T-cell (primary cell): ENCODE data around the gene HS6ST3. TPM values are rescaled to one million over a fixed set of nuclear protein-coding genes. Genes with fewer than 3 reads are reported as not detected.

Experiments
- ATAC-seq, 4 experiments: fragments of 200-7000 bp in 3 of 4; fragments of 150-1000 bp in 1 of 4; cut with Tn5 transposase; replicated peaks in 1 of 4; 1 replicate in 3 of 4; 2 replicates in 1 of 4; pipeline ENCODE4 v1.10.0; 2021; ENCODE audit warnings: moderate library complexity in 3 of 4, mild to moderate bottlenecking in 2 of 4, moderate number of reproducible peaks in 1 of 4
- CTCF ChIA-PET, 2 donors: fragments of 300-600 bp; sonication (Branson Sonifier 250); formaldehyde crosslinking; loops; one replicate each; lab custom pipeline; 2022; ENCODE audit warnings: antibody characterized with exemption in 2 of 2; lab: Charles Lee
- POLR2A ChIA-PET, 2 donors: fragments of 300-600 bp; sonication (Branson Sonifier 250); formaldehyde crosslinking; loops; one replicate each; lab custom pipeline; 2022; ENCODE audit warnings: antibody characterized with exemption in 2 of 2; lab: Charles Lee
- DNase-seq, 35 experiments: peaks; one replicate each; pipeline versions ENCODE4 v3.0.0 to v3.0.0-alpha.2; 2013 to 2023
- H3K27ac ChIP-seq: one replicate; pipeline ENCODE4 v1.5.1; 2013; ENCODE audit warnings: low read length
- H3K27me3 ChIP-seq, 2 experiments: replicated peaks in 1 of 2; 1 replicate in 1 of 2; 2 replicates in 1 of 2; pipeline versions ENCODE4 v1.6.1 to v1.7.0; 2013; ENCODE audit warnings: low read length in 1 of 2, mixed read lengths in 1 of 2; ENCODE audit not compliant: control insufficient read depth in 2 of 2, insufficient read depth in 2 of 2; ENCODE audit errors: extremely low read depth in 1 of 2
- H3K36me3 ChIP-seq, 2 donors: 1 replicate in 1 of 2; 2 replicates in 1 of 2; pipeline versions ENCODE4 v1.6.1 to v1.7.0; 2013; ENCODE audit warnings: low read length in 1 of 2; ENCODE audit not compliant: control insufficient read depth in 2 of 2, insufficient read depth in 1 of 2; ENCODE audit errors: extremely low read depth in 1 of 2
- H3K4me1 ChIP-seq, 2 experiments: 1 replicate in 1 of 2; 2 replicates in 1 of 2; pipeline versions ENCODE4 v1.6.1 to v1.7.0; 2013; ENCODE audit warnings: low read length in 2 of 2, mixed read lengths in 1 of 2; ENCODE audit not compliant: insufficient read depth in 2 of 2, control insufficient read depth in 1 of 2; ENCODE audit errors: extremely low read depth in 1 of 2
- H3K4me3 ChIP-seq, 2 donors: 1 replicate in 1 of 2; 2 replicates in 1 of 2; pipeline versions ENCODE4 v1.5.1 to v1.7.0; 2013; ENCODE audit warnings: mild to moderate bottlenecking in 2 of 2, low read length in 1 of 2, moderate library complexity in 1 of 2; ENCODE audit not compliant: control insufficient read depth in 1 of 2; ENCODE audit errors: extremely low read depth in 1 of 2
- H3K9me3 ChIP-seq: 2 replicates; pipeline ENCODE4 v1.7.0; 2013
- H3K27ac Mint-ChIP-seq, 2 donors: one replicate each; pipeline ENCODE4 v1.8.0; 2020 to 2021; ENCODE audit warnings: mild to moderate bottlenecking in 2 of 2, mixed read lengths in 2 of 2
- H3K27me3 Mint-ChIP-seq, 2 donors: one replicate each; pipeline ENCODE4 v1.8.0; 2021 to 2022; ENCODE audit warnings: mixed read lengths in 2 of 2
- H3K36me3 Mint-ChIP-seq: one replicate; pipeline ENCODE4 v1.8.0; 2021; ENCODE audit warnings: mixed read lengths
- H3K4me1 Mint-ChIP-seq, 3 donors: one replicate each; pipeline ENCODE4 v1.8.0; 2020 to 2022; ENCODE audit warnings: mixed read lengths in 3 of 3, mild to moderate bottlenecking in 1 of 3
- H3K4me3 Mint-ChIP-seq, 3 donors: one replicate each; pipeline ENCODE4 v1.8.0; 2020 to 2022; ENCODE audit warnings: mild to moderate bottlenecking in 3 of 3, mixed read lengths in 3 of 3, moderate library complexity in 3 of 3
- H3K9me3 Mint-ChIP-seq, 3 donors: one replicate each; pipeline ENCODE4 v1.8.0; 2020 to 2022; ENCODE audit warnings: mixed read lengths in 3 of 3
- WGBS: methylation state at CpG from one replicate; pipeline ENCODE4 v1.1.5; 2013; ENCODE audit warnings: missing lambda C conversion rate; ENCODE audit not compliant: insufficient coverage; 5-methylcytosine and 5-hydroxymethylcytosine counted together
- total RNA-seq, 35 experiments: library from RNA in 6 of 35; stranded (reverse) in 6 of 35; fragments of 120-200 nt in 1 of 35; gene quantifications; one replicate each; pipeline versions ENCODE4 v1.2.1 to v1.2.4 and lab custom pipeline; 2013 to 2026

The HS6ST3 gene
- total RNA-seq, 5 donors from 2014 or later (not counting 1 experiment from before 2014, with no cell fraction given), result not detected

DNA sequence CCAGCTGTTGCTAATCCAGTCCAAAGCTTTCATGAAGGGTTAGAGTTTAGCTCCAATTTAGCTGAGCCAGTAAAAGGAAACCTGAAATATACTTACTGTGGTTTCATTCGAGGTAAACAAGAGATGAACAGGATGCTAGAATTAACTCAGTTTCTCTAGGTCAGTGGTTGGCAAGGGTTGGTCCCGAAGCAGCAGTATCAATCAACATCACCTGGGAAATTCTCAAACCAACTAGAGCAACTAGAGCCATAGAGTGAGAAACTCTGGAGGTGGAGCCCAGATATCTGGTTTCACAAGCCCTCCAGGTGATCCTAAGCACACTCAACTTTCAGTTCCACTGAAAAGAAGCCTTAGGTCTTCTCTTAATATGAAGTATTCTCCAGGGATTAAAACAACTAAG lies 527.6 kb downstream of the HS6ST3 start:
- no peaks in the 10 kb centered on the region for H3K36me3 ChIP-seq
- no peaks in the 10 kb centered on the region for H3K36me3 Mint-ChIP-seq
- no peak overlapping the region for H3K27ac Mint-ChIP-seq
- CTCF ChIA-PET, result no interaction called here
- no peaks in the 10 kb centered on the region for H3K27me3 ChIP-seq
- no peak overlapping the region for H3K4me3 ChIP-seq
- peaks cover 4 to 14% (median 13%) of the 10 kb centered on the region in 3 donors for H3K9me3 Mint-ChIP-seq
- no peak for DNase-seq
- no peaks in the 10 kb centered on the region for H3K4me1 Mint-ChIP-seq
- no peak for ATAC-seq
- POLR2A ChIA-PET, result no interaction called here
- no peaks in the 10 kb centered on the region for H3K27me3 Mint-ChIP-seq
- no peak overlapping the region for H3K4me3 Mint-ChIP-seq
- no peaks in the 10 kb centered on the region for H3K4me1 ChIP-seq
- no peak overlapping the region for H3K27ac ChIP-seq
- H3K9me3 ChIP-seq, result no peaks in the 10 kb centered on the region
- 20% methylated on average over 1 of the region's 2 CpGs for WGBS

DNA sequence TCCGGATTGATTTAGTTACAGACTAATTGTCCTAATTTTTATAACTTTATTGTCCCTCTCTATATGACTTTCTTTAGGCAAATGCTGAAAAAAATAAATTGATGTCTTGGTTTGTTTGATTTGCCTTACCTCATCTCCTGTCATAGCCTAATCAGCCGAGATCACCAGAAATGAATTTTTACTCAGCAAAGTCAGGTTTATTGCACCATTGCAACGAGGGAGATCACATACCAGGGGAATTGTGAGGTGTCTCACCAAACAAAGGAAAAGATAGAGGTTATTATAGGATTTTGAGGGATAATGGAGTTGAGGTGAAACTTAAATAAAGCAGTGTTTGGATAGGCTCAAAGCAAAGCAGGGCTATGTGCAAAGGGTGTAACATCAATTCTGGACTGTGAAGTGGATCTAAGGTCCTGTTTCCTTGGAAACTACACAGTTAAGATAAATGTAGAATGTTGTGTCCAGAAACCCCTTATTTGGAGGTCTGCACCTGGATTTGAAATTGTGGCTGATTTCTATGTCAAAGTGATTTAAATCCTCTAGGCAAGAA lies 531.8 kb downstream of the HS6ST3 start:
- no peaks in the 10 kb centered on the region for H3K36me3 ChIP-seq
- ATAC-seq (no peak), DNase-seq (no peak)
- no peaks in the 10 kb centered on the region for H3K36me3 Mint-ChIP-seq
- H3K9me3 Mint-ChIP-seq, result peaks cover 4 to 9% (median 8%) of the 10 kb centered on the region in 3 donors
- no peak overlapping the region for H3K4me3 Mint-ChIP-seq
- POLR2A ChIA-PET, result no interaction called here
- H3K4me1 ChIP-seq, result no peaks in the 10 kb centered on the region
- CTCF ChIA-PET, result no interaction called here
- no peaks in the 10 kb centered on the region for H3K27me3 ChIP-seq
- no peaks in the 10 kb centered on the region for H3K9me3 ChIP-seq
- 20% methylated on average over 1 of the region's 3 CpGs for WGBS
- no peak overlapping the region for H3K4me3 ChIP-seq
- H3K27ac Mint-ChIP-seq, result no peak overlapping the region
- H3K4me1 Mint-ChIP-seq, result no peaks in the 10 kb centered on the region
- no peaks in the 10 kb centered on the region for H3K27me3 Mint-ChIP-seq
- no peak overlapping the region for H3K27ac ChIP-seq

GRCh38 chr13:96629331-96629730 lies 539.4 kb downstream of the HS6ST3 start:
- Histone ChIP-seq H3K4me3 (no peak overlapping the region), H3K4me1 (no peaks in the 10 kb centered on the region), H3K36me3 (no peaks in the 10 kb centered on the region), H3K27ac (no peak overlapping the region), H3K9me3 (no peaks in the 10 kb centered on the region), H3K27me3 (no peaks in the 10 kb centered on the region)
- H3K9me3 Mint-ChIP-seq, result peaks cover 7 to 12% (median 10%) of the 10 kb centered on the region in 3 donors
- DNase-seq (no peak), ATAC-seq (no peak)
- WGBS, result no CpG with 5 or more reads among the region's 2 CpGs
- H3K27me3 Mint-ChIP-seq, result no peaks in the 10 kb centered on the region
- H3K4me3 Mint-ChIP-seq, result no peak overlapping the region
- CTCF ChIA-PET, result no interaction called here
- no peaks in the 10 kb centered on the region for H3K4me1 Mint-ChIP-seq
- no peaks in the 10 kb centered on the region for H3K36me3 Mint-ChIP-seq
- H3K27ac Mint-ChIP-seq, result no peak overlapping the region
- POLR2A ChIA-PET, result no interaction called here

DNA sequence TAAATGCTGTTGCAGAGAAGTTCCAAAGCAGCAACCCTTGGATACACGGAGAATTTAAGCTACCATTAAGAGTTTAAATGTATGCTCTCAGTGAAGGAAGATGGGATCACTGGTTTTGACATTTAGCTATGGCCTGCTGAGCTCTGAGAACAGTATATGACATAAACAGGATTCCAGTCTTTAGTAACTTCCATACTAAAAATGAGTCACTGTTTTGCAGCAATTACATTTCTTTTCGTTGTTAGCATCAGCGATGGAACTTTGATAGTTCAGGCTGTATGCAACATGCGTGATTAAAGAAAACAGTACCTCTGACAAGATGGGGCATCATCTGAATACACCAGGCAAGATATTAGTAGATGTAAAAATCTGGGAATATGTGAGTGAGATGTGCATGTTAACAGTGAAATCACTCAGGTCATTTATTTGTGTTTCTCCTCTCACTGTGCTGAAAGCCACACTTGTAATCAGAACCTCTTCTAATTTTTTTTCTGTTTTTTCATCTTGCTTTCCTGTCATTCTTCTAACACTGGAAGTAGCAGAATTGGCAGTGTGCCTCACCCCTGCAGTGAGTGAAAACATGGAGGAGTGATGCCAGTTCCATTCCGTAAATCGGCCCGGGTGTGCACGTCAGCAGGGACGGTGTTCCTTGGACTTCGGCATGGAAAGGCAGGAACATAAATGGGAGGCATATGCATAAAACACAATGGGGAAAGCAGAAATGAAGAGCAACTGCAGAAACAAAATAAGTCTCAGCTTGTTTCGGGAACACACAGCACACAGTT lies 542.8 kb downstream of the HS6ST3 start:
- Histone ChIP-seq H3K9me3 (no peaks in the 10 kb centered on the region), H3K27ac (no peak overlapping the region), H3K36me3 (no peaks in the 10 kb centered on the region), H3K27me3 (no peaks in the 10 kb centered on the region), H3K4me3 (no peak overlapping the region), H3K4me1 (no peaks in the 10 kb centered on the region)
- no peaks in the 10 kb centered on the region for H3K4me1 Mint-ChIP-seq
- ChIA-PET CTCF (no interaction called here), POLR2A (no interaction called here)
- no peaks in the 10 kb centered on the region for H3K27me3 Mint-ChIP-seq
- no peaks in the 10 kb centered on the region for H3K36me3 Mint-ChIP-seq
- no peak overlapping the region for H3K4me3 Mint-ChIP-seq
- H3K27ac Mint-ChIP-seq, result no peak overlapping the region
- DNase-seq (no peak), ATAC-seq (no peak)
- 98% methylated on average over 8 of the region's 11 CpGs for WGBS
- H3K9me3 Mint-ChIP-seq, result peaks cover 7 to 18% (median 18%) of the 10 kb centered on the region in 3 donors

- H3K27ac Mint-ChIP-seq, result no peak overlapping the region
- H3K4me1 ChIP-seq, result no peaks in the 10 kb centered on the region
- peaks cover 12 to 18% (median 17%) of the 10 kb centered on the region in 3 donors for H3K9me3 Mint-ChIP-seq
- no peaks in the 10 kb centered on the region for H3K9me3 ChIP-seq
- no peak overlapping the region for H3K27ac ChIP-seq
- no peaks in the 10 kb centered on the region for H3K36me3 ChIP-seq
- no peaks in the 10 kb centered on the region for H3K4me1 Mint-ChIP-seq
- no peaks in the 10 kb centered on the region for H3K36me3 Mint-ChIP-seq
- no peak overlapping the region for H3K4me3 Mint-ChIP-seq
- H3K27me3 ChIP-seq, result no peaks in the 10 kb centered on the region
- CTCF ChIA-PET, result no interaction called here
- POLR2A ChIA-PET, result no interaction called here
- H3K4me3 ChIP-seq, result no peak overlapping the region
- no peaks in the 10 kb centered on the region for H3K27me3 Mint-ChIP-seq
- DNase-seq, result no peak
- ATAC-seq, result no peak
- 83% methylated on average over 2 of the region's 4 CpGs for WGBS
Observed at GRCh38 chr13:96636001-96636709, 546.2 kb downstream of the HS6ST3 start.

DNA sequence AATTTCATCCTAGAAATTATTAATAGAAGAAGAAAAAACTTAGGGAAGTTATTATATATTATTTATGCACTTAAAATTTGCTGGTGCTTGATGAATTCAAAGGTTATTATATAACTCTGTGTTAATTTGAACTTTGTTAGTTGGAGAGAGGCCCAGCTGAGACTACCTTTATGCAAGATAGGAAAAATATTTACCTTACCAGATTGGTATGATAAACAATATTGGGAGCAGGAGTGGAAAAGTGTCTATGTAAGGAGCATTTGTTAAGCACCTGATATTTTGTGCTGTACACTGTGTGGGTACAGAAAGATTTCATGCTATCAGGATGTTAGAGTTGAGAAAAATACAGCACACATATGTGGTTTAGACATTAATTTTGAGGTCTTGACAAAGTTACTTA lies 547.1 kb downstream of the HS6ST3 start:
- no peaks in the 10 kb centered on the region for H3K4me1 ChIP-seq
- CTCF ChIA-PET, result no interaction called here
- no peak overlapping the region for H3K4me3 ChIP-seq
- POLR2A ChIA-PET, result no interaction called here
- H3K9me3 ChIP-seq, result no peaks in the 10 kb centered on the region
- Mint-ChIP-seq H3K36me3 (no peaks in the 10 kb centered on the region), H3K4me3 (no peak overlapping the region), H3K27me3 (no peaks in the 10 kb centered on the region), H3K27ac (no peak overlapping the region), H3K9me3 (peaks cover 13 to 19% (median 18%) of the 10 kb centered on the region in 3 donors), H3K4me1 (no peaks in the 10 kb centered on the region)
- no peak for ATAC-seq
- no peak for DNase-seq
- H3K27ac ChIP-seq, result no peak overlapping the region
- H3K27me3 ChIP-seq, result no peaks in the 10 kb centered on the region
- H3K36me3 ChIP-seq, result no peaks in the 10 kb centered on the region
